Upper lobe of right lung (tissue), 1 donor: ENCODE results near the gene DNASE1L2. TPM values are rescaled to one million over a fixed set of nuclear protein-coding genes. Genes with fewer than 3 reads are reported as not detected.

Experiments
- ATAC-seq: fragments of 200-7000 bp; cut with Tn5 transposase; one replicate; pipeline ENCODE4 v1.9.1; 2020; ENCODE audit warnings: mild to moderate bottlenecking, moderate library complexity
- DNase-seq: peaks from one replicate; pipeline ENCODE4 v3.0.0-alpha.2; 2020
- H3K27ac ChIP-seq: fragments of 200-600 bp; one replicate; pipeline ENCODE4 v1.8.0; 2022
- H3K27me3 ChIP-seq: fragments of 200-600 bp; one replicate; pipeline ENCODE4 v1.8.0; 2022; ENCODE audit warnings: mild to moderate bottlenecking
- H3K36me3 ChIP-seq: fragments of 200-600 bp; one replicate; pipeline ENCODE4 v1.8.0; 2022
- H3K4me1 ChIP-seq: fragments of 200-600 bp; one replicate; pipeline ENCODE4 v1.8.0; 2022
- H3K4me3 ChIP-seq: fragments of 200-600 bp; one replicate; pipeline ENCODE4 v1.8.0; 2022; ENCODE audit warnings: mild to moderate bottlenecking
- H3K9me3 ChIP-seq: fragments of 200-600 bp; one replicate; pipeline ENCODE4 v1.8.0; 2022
- CTCF ChIP-seq: fragments of 200-600 bp; IDR thresholded peaks from one replicate; pipeline ENCODE4 v1.8.0; 2022; ENCODE audit warnings: antibody characterized with exemption
- intact Hi-C: fragments of 100-400 bp; cut with DNase I; formaldehyde crosslinking; loops from one replicate; pipeline ENCODE4 v1.11.0; 2022
- long read RNA-seq: library from polyadenylated mRNA; unstranded; transcript quantifications from one replicate; pipeline ENCODE4 v2.0.0, GENCODE V29; 2021
- total RNA-seq: library from RNA; stranded (reverse); fragmentation: NEBNext Ultra II Directional; extraction: Animal tissue kit (Norgen Biotek cat#: 25700); gene quantifications from one replicate; pipeline ENCODE4 v1.2.1, GENCODE V29; 2021
- donor health status: DM: no; HTN: yes; CAD: no; lungs with severe emphysema.

Gene DNASE1L2, protein sequence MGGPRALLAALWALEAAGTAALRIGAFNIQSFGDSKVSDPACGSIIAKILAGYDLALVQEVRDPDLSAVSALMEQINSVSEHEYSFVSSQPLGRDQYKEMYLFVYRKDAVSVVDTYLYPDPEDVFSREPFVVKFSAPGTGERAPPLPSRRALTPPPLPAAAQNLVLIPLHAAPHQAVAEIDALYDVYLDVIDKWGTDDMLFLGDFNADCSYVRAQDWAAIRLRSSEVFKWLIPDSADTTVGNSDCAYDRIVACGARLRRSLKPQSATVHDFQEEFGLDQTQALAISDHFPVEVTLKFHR
- total RNA-seq, result 0.78 TPM
- long read RNA-seq, partial matches to known transcripts, result 0 of 2 reads
- long read RNA-seq, other reads (novel, unspliced or antisense), result 2 of 2 reads

- no peak within 1 kb of the TSS for H3K27ac ChIP-seq
- H3K9me3 ChIP-seq, result no peaks in the 10 kb centered on the region
- H3K36me3 ChIP-seq, result peaks cover 43% of the 10 kb centered on the region
- ATAC-seq (peak; percentile 17), DNase-seq (no peak)
- H3K27me3 ChIP-seq, result peaks cover 24% of the 10 kb centered on the region
- intact Hi-C loops, result no loop called here
- H3K4me3 ChIP-seq, result peak within 1 kb of the TSS; percentile 8
- no peak for TF ChIP-seq CTCF
- H3K4me1 ChIP-seq, result peaks cover 17% of the 10 kb centered on the region
Observed at GRCh38 chr16:2236337-2237101, at the start of gene DNASE1L2. TSS of gene DNASE1L2 (plus strand) at chr16:2236444. CDS start at chr16:2236817, 373 bp downstream.

DNA sequence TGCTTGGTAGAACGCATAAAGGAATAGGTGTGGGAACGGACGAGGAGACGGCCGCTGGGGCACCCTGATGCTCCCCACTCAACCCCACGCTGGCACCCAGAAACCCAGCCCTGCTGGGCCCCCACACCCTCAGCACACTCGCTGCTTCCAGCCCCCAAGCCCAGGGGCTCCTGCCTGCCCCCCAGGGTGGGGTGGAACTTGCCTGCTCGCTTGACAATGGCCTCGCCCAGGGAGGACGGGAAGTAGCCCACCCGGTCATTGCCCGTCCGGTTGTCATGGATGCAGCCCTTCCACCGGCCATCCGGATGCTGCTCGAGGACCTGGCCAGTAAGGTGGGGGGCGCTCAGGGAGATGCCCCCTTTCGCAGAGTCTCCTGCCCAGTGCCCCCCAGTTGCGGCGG lies 49.7 kb upstream of the DNASE1L2 start:
- intact Hi-C loops, result no loop called here
- Histone ChIP-seq H3K27me3 (no peaks in the 10 kb centered on the region), H3K4me1 (no peaks in the 10 kb centered on the region), H3K4me3 (no peak overlapping the region), H3K9me3 (no peaks in the 10 kb centered on the region), H3K36me3 (no peaks in the 10 kb centered on the region), H3K27ac (no peak overlapping the region)
- no peak for TF ChIP-seq CTCF
- ATAC-seq (no peak), DNase-seq (no peak)

GRCh38 chr16:2187212-2187611 lies 49.0 kb upstream of the DNASE1L2 start:
- Histone ChIP-seq H3K36me3 (no peaks in the 10 kb centered on the region), H3K9me3 (no peaks in the 10 kb centered on the region), H3K4me3 (no peak overlapping the region), H3K27me3 (no peaks in the 10 kb centered on the region), H3K4me1 (no peaks in the 10 kb centered on the region), H3K27ac (no peak overlapping the region)
- DNase-seq (no peak), ATAC-seq (no peak)
- intact Hi-C loops, result no loop called here
- TF ChIP-seq CTCF, result no peak

- DNase-seq, result no peak
- H3K9me3 ChIP-seq, result no peaks in the 10 kb centered on the region
Observed at GRCh38 chr16:2188395-2188794, 47.8 kb upstream of the DNASE1L2 start.

More at GRCh38 chr16:2188395-2188794, 47.8 kb upstream of the DNASE1L2 start:
- ATAC-seq, result no peak
- no peaks in the 10 kb centered on the region for H3K27me3 ChIP-seq
- no peak overlapping the region for H3K4me3 ChIP-seq
- H3K27ac ChIP-seq, result no peak overlapping the region
- H3K4me1 ChIP-seq, result no peaks in the 10 kb centered on the region
- intact Hi-C loops, result no loop called here
- no peak for TF ChIP-seq CTCF
- no peaks in the 10 kb centered on the region for H3K36me3 ChIP-seq
